Pancreas (tissue), 10 donors: Measurements from ENCODE around the gene OSBPL2. TPM values are rescaled to one million over a fixed set of nuclear protein-coding genes. Genes with fewer than 3 reads are reported as not detected.

ENCODE experiments used
- ATAC-seq, 4 donors: fragments of 200-7000 bp; cut with Tn5 transposase; one replicate each; pipeline versions ENCODE4 v1.8.0 to v1.9.1; 2020; ENCODE audit warnings: mild to moderate bottlenecking in 4 of 4, moderate library complexity in 4 of 4
- DNase-seq, 6 donors: peaks; one replicate each; pipeline ENCODE4 v3.0.0-alpha.2; 2020
- FAIRE-seq: peaks from 2 replicates; lab custom pipeline; 2012; peaks lifted over from hg19 to GRCh38; lab: Jason Lieb, UNC
- H3K27ac ChIP-seq, 4 donors: fragments of 200-600 bp; sonication (generic); 1 replicate in 3 of 4; 2 replicates in 1 of 4; pipeline versions ENCODE4 v1.5.0 to v1.8.0; 2020
- H3K27me3 ChIP-seq, 4 donors: fragments of 200-600 bp; one replicate each; pipeline ENCODE4 v1.8.0; 2021
- H3K36me3 ChIP-seq, 3 donors: fragments of 200-600 bp; sonication (generic) in 1 of 3; one replicate each; pipeline versions ENCODE4 v1.5.0 to v1.8.0; 2020 to 2021
- H3K4me1 ChIP-seq, 3 donors: fragments of 200-600 bp; one replicate each; pipeline ENCODE4 v1.8.0; 2021
- H3K4me3 ChIP-seq, 4 donors: fragments of 200-600 bp; sonication (generic) in 2 of 4; one replicate each; pipeline versions ENCODE4 v1.5.0 to v1.8.0; 2020 to 2021
- H3K9me3 ChIP-seq, 4 donors: fragments of 200-600 bp; one replicate each; pipeline ENCODE4 v1.8.0; 2021
- WGBS, 2 donors: extraction: QIAGEN DNeasy Blood & Tissue Kit; methylation state at CpG; one replicate each; pipeline ENCODE4 v1.1.7; 2013; 5-methylcytosine and 5-hydroxymethylcytosine counted together
- intact Hi-C, 3 donors: fragments of 100-400 bp; cut with DNase I; formaldehyde crosslinking; loops; one replicate each; pipeline versions ENCODE4 v1.11.1 to v1.14.2; 2022
- polyA plus RNA-seq, 2 donors: library from polyadenylated mRNA; stranded (reverse); fragments of 200-250 nt; gene quantifications; one replicate each; pipeline ENCODE4 v1.2.3, GENCODE V29; 2013
- total RNA-seq, 6 donors: library from RNA; stranded (reverse); fragmentation: NEBNext Ultra II Directional in 4 of 6; extraction: Animal tissue kit (Norgen Biotek cat#: 25700) in 4 of 6; gene quantifications; one replicate each; pipeline versions ENCODE4 v1.2.1 to v1.2.4, GENCODE V29; 2021 to 2023
- TF ChIP-seq, protein P1 (sequence below), 4 donors: fragments of 200-600 bp; sonication (generic) in 3 of 4; IDR thresholded peaks; one replicate each; pipeline versions ENCODE4 v1.5.0 to v1.8.0; 2021; ENCODE audit warnings: antibody characterized with exemption in 4 of 4
- donor health status: healthy with polysubstance abuse.
- donor health status: DM: no; HTN: no; CAD: no; lungs with moderate emphysema.
- donor health status: DM: no; HTN: no; CAD: no.
- donor health status: control.
- donor health status: control.
- donor health status: Bipolar disorder and iron deficiency.
- donor health status: DM: yes; HTN: yes; CAD: no.
- donor health status: DM: no; HTN: no; CAD: no.
- donor health status: DM: no; HTN: no; CAD: no.
- donor health status: DM: yes; HTN: yes; CAD: no.

OSBPL2 gene
- total and polyA plus RNA-seq, 8 donors, result 33.3 to 56.8 (median 47.0) TPM

- ATAC-seq (peak; percentile 20 to 54 (median 23)), DNase-seq (peak in 4 of 6 donors; percentile 73 to 87 (median 76)), FAIRE-seq (no peak)
- WGBS, 2 donors, result 26 to 28% methylated on average over 22 of the region's 22 CpGs
- H3K9me3 ChIP-seq, result no peaks in the 10 kb centered on the region
- peak overlapping the region; percentile 25 to 65 (median 54) for H3K27ac ChIP-seq
- no peaks in the 10 kb centered on the region for H3K27me3 ChIP-seq
- intact Hi-C loops, result no loop called here
- TF ChIP-seq, protein P1, sequence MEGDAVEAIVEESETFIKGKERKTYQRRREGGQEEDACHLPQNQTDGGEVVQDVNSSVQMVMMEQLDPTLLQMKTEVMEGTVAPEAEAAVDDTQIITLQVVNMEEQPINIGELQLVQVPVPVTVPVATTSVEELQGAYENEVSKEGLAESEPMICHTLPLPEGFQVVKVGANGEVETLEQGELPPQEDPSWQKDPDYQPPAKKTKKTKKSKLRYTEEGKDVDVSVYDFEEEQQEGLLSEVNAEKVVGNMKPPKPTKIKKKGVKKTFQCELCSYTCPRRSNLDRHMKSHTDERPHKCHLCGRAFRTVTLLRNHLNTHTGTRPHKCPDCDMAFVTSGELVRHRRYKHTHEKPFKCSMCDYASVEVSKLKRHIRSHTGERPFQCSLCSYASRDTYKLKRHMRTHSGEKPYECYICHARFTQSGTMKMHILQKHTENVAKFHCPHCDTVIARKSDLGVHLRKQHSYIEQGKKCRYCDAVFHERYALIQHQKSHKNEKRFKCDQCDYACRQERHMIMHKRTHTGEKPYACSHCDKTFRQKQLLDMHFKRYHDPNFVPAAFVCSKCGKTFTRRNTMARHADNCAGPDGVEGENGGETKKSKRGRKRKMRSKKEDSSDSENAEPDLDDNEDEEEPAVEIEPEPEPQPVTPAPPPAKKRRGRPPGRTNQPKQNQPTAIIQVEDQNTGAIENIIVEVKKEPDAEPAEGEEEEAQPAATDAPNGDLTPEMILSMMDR (IDR thresholded peaks at IDR 0.05), result no peak
- peaks cover 47 to 55% (median 50%) of the 10 kb centered on the region in 3 donors for H3K4me1 ChIP-seq
- no peak overlapping the region for H3K4me3 ChIP-seq
- H3K36me3 ChIP-seq, result no peaks in the 10 kb centered on the region
Observed at GRCh38 chr20:62246872-62247652, 8.7 kb downstream of the OSBPL2 start.

GRCh38 chr20:62248890-62249560 lies 10.7 kb downstream of the OSBPL2 start:
- Histone ChIP-seq H3K9me3 (no peaks in the 10 kb centered on the region), H3K27ac (no peak overlapping the region), H3K4me3 (no peak overlapping the region), H3K4me1 (peaks cover 32 to 37% (median 32%) of the 10 kb centered on the region in 3 donors), H3K36me3 (no peaks in the 10 kb centered on the region), H3K27me3 (no peaks in the 10 kb centered on the region)
- DNase-seq, result peak in 2 of 6 donors; percentile 6 to 7
- FAIRE-seq, result no peak
- 83 to 84% methylated on average over 6 of the region's 6 CpGs for WGBS, 2 donors
- ATAC-seq, result no peak
- intact Hi-C loops, result no loop called here
- TF ChIP-seq, protein P1 (IDR thresholded peaks at IDR 0.05), result no peak

- 83 to 86% methylated on average over 26 of the region's 26 CpGs for WGBS, 2 donors
Observed at GRCh38 chr20:62252342-62252966, 14.1 kb downstream of the OSBPL2 start.

GRCh38 chr20:62253398-62253797 lies 15.1 kb downstream of the OSBPL2 start:
- no peak overlapping the region for H3K27ac ChIP-seq
- peaks cover 0 to 3% (median 0%) of the 10 kb centered on the region in 3 donors for H3K4me1 ChIP-seq
- no peak overlapping the region for H3K4me3 ChIP-seq
- TF ChIP-seq, protein P1 (IDR thresholded peaks at IDR 0.05), result no peak
- ATAC-seq, result no peak
- no peaks in the 10 kb centered on the region for H3K27me3 ChIP-seq
- no peak for FAIRE-seq
- intact Hi-C loops, result no loop called here
- H3K36me3 ChIP-seq, result peaks cover 0 to 13% (median 7%) of the 10 kb centered on the region in 3 donors
- DNase-seq, result peak in 1 of 6 donors; percentile 7
- H3K9me3 ChIP-seq, result no peaks in the 10 kb centered on the region
- WGBS, 2 donors, result 85 to 90% methylated on average over 6 of the region's 6 CpGs

More at GRCh38 chr20:62252342-62252966, 14.1 kb downstream of the OSBPL2 start:
- Histone ChIP-seq H3K27ac (no peak overlapping the region), H3K36me3 (peaks cover 0 to 13% (median 7%) of the 10 kb centered on the region in 3 donors), H3K27me3 (no peaks in the 10 kb centered on the region), H3K4me1 (peaks cover under 1 to 5% (median 2%) of the 10 kb centered on the region in 3 donors), H3K9me3 (no peaks in the 10 kb centered on the region), H3K4me3 (no peak overlapping the region)
- ATAC-seq (no peak), FAIRE-seq (no peak), DNase-seq (peak in 1 of 6 donors; percentile 44)
- intact Hi-C loops, result no loop called here
- TF ChIP-seq, protein P1 (IDR thresholded peaks at IDR 0.05), result no peak
